COLO668 (cell line): ENCODE results near the gene SERBP1.

ENCODE experiments used
- DNase-seq: peaks from one replicate; lab custom pipeline; 2025; ENCODE audit not compliant: unreplicated experiment; lab: John Stamatoyannopoulos, UW

The SERBP1 gene

GRCh38 chr1:67368046-67368514 lies 62.1 kb downstream of the SERBP1 start:
- DNase-seq: no peak

DNA sequence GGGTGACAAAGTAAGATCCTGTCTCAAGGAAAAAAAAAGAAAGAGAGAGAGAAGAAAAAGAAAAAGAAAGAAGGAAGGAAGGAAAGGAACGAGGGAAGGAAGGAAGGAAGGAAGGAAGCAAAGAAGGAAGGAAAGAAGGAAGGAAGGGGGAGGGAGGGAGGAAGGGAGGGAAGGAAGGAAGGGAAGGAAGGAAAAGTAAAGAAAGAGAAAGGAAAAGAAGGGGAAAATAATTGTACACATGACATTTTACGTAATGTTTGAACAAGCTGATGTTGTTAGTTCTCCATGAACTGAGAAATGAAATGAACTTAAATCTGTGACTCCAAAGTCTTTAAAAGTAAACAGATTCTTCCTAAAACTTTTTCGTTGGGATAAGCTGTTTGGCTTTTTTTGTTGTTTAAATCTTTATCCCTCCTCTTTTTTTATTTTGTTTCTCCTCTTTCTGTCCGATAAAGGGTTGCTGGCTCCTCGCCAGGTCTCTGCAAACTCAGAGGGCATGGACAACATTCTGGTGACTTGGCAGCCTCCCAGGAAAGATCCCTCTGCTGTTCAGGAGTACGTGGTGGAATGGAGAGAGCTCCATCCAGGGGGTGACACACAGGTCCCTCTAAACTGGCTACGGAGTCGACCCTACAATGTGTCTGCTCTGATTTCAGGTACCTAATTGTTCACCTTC lies 62.7 kb downstream of the SERBP1 start:
- peak; percentile 83 for DNase-seq

GRCh38 chr1:67361641-67362040 lies 68.6 kb downstream of the SERBP1 start:
- DNase-seq: no peak

DNA sequence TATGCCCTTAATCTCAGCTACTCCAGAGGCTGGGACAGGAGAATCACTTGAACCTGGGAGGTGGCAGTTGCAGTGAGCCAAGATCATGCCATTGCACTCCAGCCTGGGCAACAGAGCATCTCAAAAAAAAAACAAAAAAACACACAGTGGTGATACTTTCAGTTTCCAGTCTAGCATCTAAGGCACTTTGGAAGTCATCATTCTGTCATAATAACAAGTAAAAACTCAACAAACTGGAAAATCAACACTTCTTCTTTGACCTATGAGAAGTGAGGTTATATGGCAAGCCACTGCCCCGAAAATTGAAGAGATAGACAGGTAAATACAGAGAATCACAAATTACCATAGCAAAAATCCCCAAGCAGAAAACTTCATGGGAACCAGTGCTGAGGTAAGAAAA lies 70.6 kb downstream of the SERBP1 start:
- no peak for DNase-seq
